GM08714 (cell line): Measurements from ENCODE around the gene FKBP5.
"Not testable (repeated sequence)": the region's sequence is repeated elsewhere in the genome, so short reads cannot be mapped to it uniquely, and the experiment has no call there.

Experiments
- H3K4me3 ChIP-seq: fragments of 200-500 bp; sonication (Bioruptor generic); 2 replicates; pipeline ENCODE4 v1.5.1; 2014; ENCODE audit warnings: mild to moderate bottlenecking, low read length, inconsistent platforms
- ZNF274 ChIP-seq: IDR thresholded peaks from 2 replicates; pipeline ENCODE4 v1.6.1; 2012; ENCODE audit warnings: mild to moderate bottlenecking, low read depth, low read length

Gene FKBP5

GRCh38 chr6:35717449-35718374, 29.0 kb upstream of the FKBP5 start:
- TF ChIP-seq ZNF274: no peak
- H3K4me3 ChIP-seq: no peak overlapping the region

- H3K4me3 ChIP-seq: no peak overlapping the region
- TF ChIP-seq ZNF274: no peak
These were observed 28.1 kb upstream of the FKBP5 start for GRCh38 chr6:35716798-35717197.

GRCh38 chr6:35713006-35713767, 24.5 kb upstream of the FKBP5 start:
- TF ChIP-seq ZNF274: no peak
- no peak overlapping the region for H3K4me3 ChIP-seq

- no peak for TF ChIP-seq ZNF274
- no peak overlapping the region for H3K4me3 ChIP-seq
These were observed 23.0 kb upstream of the FKBP5 start for GRCh38 chr6:35711731-35712130.

- no peak for TF ChIP-seq ZNF274
- H3K4me3 ChIP-seq: no peak overlapping the region
These were observed 21.6 kb upstream of the FKBP5 start for GRCh38 chr6:35710241-35710847.

GRCh38 chr6:35708585-35708984, 19.9 kb upstream of the FKBP5 start:
- H3K4me3 ChIP-seq: no peak overlapping the region
- no peak for TF ChIP-seq ZNF274

GRCh38 chr6:35707714-35708407, 19.1 kb upstream of the FKBP5 start:
- no peak for TF ChIP-seq ZNF274
- H3K4me3 ChIP-seq: no peak overlapping the region

GRCh38 chr6:35706468-35706867, 17.8 kb upstream of the FKBP5 start:
- no peak overlapping the region for H3K4me3 ChIP-seq
- no peak for TF ChIP-seq ZNF274

- H3K4me3 ChIP-seq: no peak overlapping the region
- no peak for TF ChIP-seq ZNF274
These were observed 14.8 kb upstream of the FKBP5 start for GRCh38 chr6:35703554-35703953.

GRCh38 chr6:35698858-35699257, 10.1 kb upstream of the FKBP5 start:
- no peak for TF ChIP-seq ZNF274

GRCh38 chr6:35698430-35698829, 9.7 kb upstream of the FKBP5 start:
- not testable (repeated sequence) for H3K4me3 ChIP-seq

More at GRCh38 chr6:35698858-35699257, 10.1 kb upstream of the FKBP5 start:
- H3K4me3 ChIP-seq: no peak overlapping the region

GRCh38 chr6:35694462-35694861, 5.7 kb upstream of the FKBP5 start:
- no peak overlapping the region for H3K4me3 ChIP-seq
- no peak for TF ChIP-seq ZNF274

GRCh38 chr6:35691027-35691824, 2.5 kb upstream of the FKBP5 start:
- H3K4me3 ChIP-seq: no peak overlapping the region
- TF ChIP-seq ZNF274: no peak

- H3K4me3 ChIP-seq: no peak overlapping the region
- no peak for TF ChIP-seq ZNF274
These were observed 1.8 kb upstream of the FKBP5 start for GRCh38 chr6:35690484-35690883.

GRCh38 chr6:35690006-35690405, 1.3 kb upstream of the FKBP5 start:
- not testable (repeated sequence) for H3K4me3 ChIP-seq
